Stimulated activated CD4-positive, alpha-beta T cell treated with anti-CD3 and anti-CD28 coated beads, TNF-alpha, amount 100 ng/mL, for 48 hours (primary cell): ENCODE data around the gene ZNRF4.

Source experiments
- DNase-seq, 3 donors: peaks; one replicate each; pipeline ENCODE4 v3.0.0-alpha.2; 2020; ENCODE audit warnings: low read depth in 3 of 3

ZNRF4 gene

GRCh38 chr19:5504114-5504513, 48.9 kb downstream of the ZNRF4 start:
- no peak for DNase-seq
